H1 (cell line): ENCODE measurements around the gene APOL5. TPM values are rescaled to one million over a fixed set of nuclear protein-coding genes. Genes with fewer than 3 reads are reported as not detected.
"Not testable (repeated sequence)": the region's sequence is repeated elsewhere in the genome, so short reads cannot be mapped to it uniquely, and the experiment has no call there.

Source experiments
- CTCF ChIA-PET: fragments of 300-600 bp; sonication (Branson Sonifier 250); formaldehyde crosslinking; loops from one replicate; lab custom pipeline; 2021; ENCODE audit not compliant: partially characterized antibody; lab: Charles Lee
- POLR2A ChIA-PET: fragments of 300-600 bp; sonication (Branson Sonifier 250); formaldehyde crosslinking; loops from one replicate; lab custom pipeline; 2021; ENCODE audit warnings: inconsistent platforms; ENCODE audit not compliant: partially characterized antibody; lab: Charles Lee
- DNase-seq, 2 experiments: peaks; one replicate each; pipeline versions ENCODE4 v3.0.0 to v3.0.0-alpha.2; 2010 to 2022; ENCODE audit warnings: low spot score in 2 of 2, low read depth in 1 of 2, mixed read lengths in 1 of 2
- FAIRE-seq: peaks from 2 replicates; lab custom pipeline; 2011; peaks lifted over from hg19 to GRCh38; lab: Jason Lieb, UNC
- H2AFZ ChIP-seq: 2 replicates; pipeline ENCODE4 v1.8.1; 2012; ENCODE audit warnings: low read length, inconsistent platforms
- H2AK5ac ChIP-seq: 2 replicates; pipeline ENCODE4 v1.6.1; 2013; ENCODE audit warnings: low read depth, low read length
- H2BK120ac ChIP-seq: replicated peaks from 2 replicates; pipeline ENCODE3; 2013; ENCODE audit warnings: low read depth, low read length, inconsistent platforms
- H2BK12ac ChIP-seq: 2 replicates; pipeline ENCODE4 v1.6.1; 2013; ENCODE audit warnings: low read depth, low read length
- H2BK15ac ChIP-seq: 2 replicates; pipeline ENCODE4 v1.6.1; 2013; ENCODE audit warnings: low read length
- H2BK20ac ChIP-seq: 2 replicates; pipeline ENCODE4 v1.6.1; 2013; ENCODE audit warnings: low read length
- H2BK5ac ChIP-seq: 2 replicates; pipeline ENCODE4 v1.6.1; 2013; ENCODE audit warnings: low read depth, low read length
- H3K14ac ChIP-seq: 2 replicates; pipeline ENCODE4 v1.6.1; 2013; ENCODE audit warnings: inconsistent platforms; ENCODE audit not compliant: insufficient read length
- H3K18ac ChIP-seq: 2 replicates; pipeline ENCODE4 v1.6.1; 2013; ENCODE audit warnings: low read length; ENCODE audit errors: extremely low read depth
- H3K23ac ChIP-seq: 2 replicates; pipeline ENCODE4 v1.6.1; 2013; ENCODE audit warnings: inconsistent platforms; ENCODE audit not compliant: insufficient read length
- H3K23me2 ChIP-seq: 2 replicates; pipeline ENCODE4 v1.6.1; 2013; ENCODE audit warnings: low read depth, low read length
- H3K27ac ChIP-seq: 2 replicates; pipeline ENCODE4 v1.6.1; 2011; ENCODE audit warnings: low read depth, low read length, inconsistent platforms
- H3K27me3 ChIP-seq, 4 experiments: replicated peaks in 1 of 4; 1 replicate in 1 of 4; 2 replicates in 3 of 4; pipeline versions ENCODE4 v1.6.1 to v1.8.1; 2011 to 2013; ENCODE audit warnings: low read length in 3 of 4, mild to moderate bottlenecking in 3 of 4, inconsistent platforms in 2 of 4, mixed read lengths in 2 of 4, moderate library complexity in 1 of 4; ENCODE audit not compliant: control insufficient read depth in 3 of 4, insufficient read depth in 3 of 4; ENCODE audit errors: extremely low read depth in 1 of 4
- H3K36me3 ChIP-seq, 4 experiments: 2 replicates each; pipeline versions ENCODE4 v1.6.1 to v1.8.1; 2011 to 2013; ENCODE audit warnings: mild to moderate bottlenecking in 4 of 4, low read length in 3 of 4, moderate library complexity in 2 of 4, control low read depth in 1 of 4, inconsistent platforms in 1 of 4; ENCODE audit not compliant: insufficient read depth in 4 of 4, control insufficient read depth in 2 of 4
- H3K4ac ChIP-seq: replicated peaks from 2 replicates; pipeline ENCODE3; 2013; ENCODE audit warnings: low read length, low read depth, mixed read lengths, inconsistent platforms; ENCODE audit not compliant: insufficient read length
- H3K4me1 ChIP-seq, 4 experiments: replicated peaks in 1 of 4; 1 replicate in 1 of 4; 2 replicates in 3 of 4; pipeline versions ENCODE4 v1.6.1 to v1.8.1; 2011 to 2013; ENCODE audit warnings: low read length in 3 of 4, inconsistent platforms in 2 of 4, mixed read lengths in 1 of 4; ENCODE audit not compliant: insufficient read depth in 4 of 4, control insufficient read depth in 3 of 4
- H3K4me2 ChIP-seq, 2 experiments: 2 replicates each; pipeline versions ENCODE4 v1.6.1 to v1.8.1; 2011 to 2013; ENCODE audit warnings: low read depth in 2 of 2, low read length in 2 of 2, control low read depth in 1 of 2, inconsistent platforms in 1 of 2, mild to moderate bottlenecking in 1 of 2; ENCODE audit not compliant: insufficient read depth in 1 of 2
- H3K4me3 ChIP-seq, 4 experiments: fragments of 200-600, 300-600 bp in 1 of 4; sonication (generic), shearing (Covaris generic), sonication (Bioruptor Twin) in 1 of 4; 2 replicates each; pipeline versions ENCODE4 v1.5.1 to v1.8.1; 2011 to 2016; ENCODE audit warnings: low read length in 4 of 4, low read depth in 3 of 4, control low read depth in 2 of 4, inconsistent platforms in 2 of 4, mild to moderate bottlenecking in 2 of 4, mixed read lengths in 1 of 4, moderate library complexity in 1 of 4; ENCODE audit not compliant: insufficient read depth in 2 of 4; ENCODE audit errors: extremely low read depth in 1 of 4
- H3K56ac ChIP-seq: replicated peaks from 2 replicates; pipeline ENCODE3; 2013; ENCODE audit warnings: low read depth, mild to moderate bottlenecking, mixed read lengths, low read length, inconsistent platforms; ENCODE audit not compliant: insufficient read length
- H3K79me1 ChIP-seq: 2 replicates; pipeline ENCODE4 v1.6.1; 2013; ENCODE audit warnings: low read depth, low read length, control low read depth
- H3K79me2 ChIP-seq, 2 experiments: 2 replicates each; pipeline versions ENCODE4 v1.6.1 to v1.8.1; 2012 to 2013; ENCODE audit warnings: low read length in 2 of 2, mild to moderate bottlenecking in 2 of 2, inconsistent platforms in 1 of 2; ENCODE audit not compliant: insufficient read depth in 2 of 2, control insufficient read depth in 1 of 2
- H3K9ac ChIP-seq, 4 experiments: replicated peaks in 1 of 4; 1 replicate in 1 of 4; 2 replicates in 3 of 4; pipeline versions ENCODE4 v1.6.1 to v1.8.1; 2011 to 2013; ENCODE audit warnings: low read depth in 3 of 4, low read length in 3 of 4, control low read depth in 2 of 4, mild to moderate bottlenecking in 2 of 4, moderate library complexity in 2 of 4, inconsistent platforms in 1 of 4; ENCODE audit errors: extremely low read depth in 1 of 4
- H3K9me3 ChIP-seq, 2 experiments: 2 replicates each; pipeline versions ENCODE4 v1.6.1 to v1.8.1; 2012 to 2013; ENCODE audit warnings: mild to moderate bottlenecking in 2 of 2, moderate library complexity in 2 of 2, control low read depth in 1 of 2, inconsistent platforms in 1 of 2, low read depth in 1 of 2, low read length in 1 of 2, mixed read lengths in 1 of 2; ENCODE audit not compliant: insufficient read depth in 2 of 2
- H4K20me1 ChIP-seq, 2 experiments: replicated peaks in 1 of 2; 2 replicates each; pipeline versions ENCODE3 to v1.8.1; 2011 to 2013; ENCODE audit warnings: inconsistent platforms in 2 of 2, low read length in 2 of 2, mild to moderate bottlenecking in 1 of 2; ENCODE audit not compliant: insufficient read depth in 2 of 2, control insufficient read depth in 1 of 2
- H4K5ac ChIP-seq: 2 replicates; pipeline ENCODE4 v1.6.1; 2013; ENCODE audit warnings: low read length, low read depth, mixed read lengths, inconsistent platforms; ENCODE audit not compliant: insufficient read length
- H4K8ac ChIP-seq: 2 replicates; pipeline ENCODE4 v1.8.0; 2013; ENCODE audit warnings: mild to moderate bottlenecking, moderate library complexity, low read length, inconsistent platforms; ENCODE audit not compliant: insufficient read depth; ENCODE audit errors: extremely low read depth
- H4K91ac ChIP-seq: replicated peaks from 2 replicates; pipeline ENCODE3; 2013; ENCODE audit warnings: low read length, mixed read lengths, inconsistent platforms; ENCODE audit not compliant: insufficient read length
- WGBS, 2 experiments: shearing (Covaris generic) in 1 of 2; methylation state at CpG; one replicate each; pipeline versions ENCODE4 v1.1.6 to v1.1.7; 2013 to 2015; ENCODE audit warnings: low lambda C conversion rate in 2 of 2, mixed read lengths in 2 of 2, inconsistent platforms in 1 of 2, low coverage in 1 of 2, missing lambda C conversion rate in 1 of 2; ENCODE audit not compliant: insufficient replicate concordance in 2 of 2, insufficient coverage in 1 of 2, insufficient read length in 1 of 2; ENCODE audit errors: extremely low coverage in 1 of 2, missing lambda C conversion rate in 1 of 2; 5-methylcytosine and 5-hydroxymethylcytosine counted together
- polyA plus RNA-seq, 7 experiments: library from polyadenylated mRNA; depleted of rRNA in 3 of 7; stranded (reverse) in 5 of 7; unstranded in 2 of 7; fragments of >200 nt in 5 of 7; fragments of 200-250 nt in 2 of 7; gene quantifications; 1 replicate in 5 of 7; 2 replicates in 1 of 7; 4 replicates in 1 of 7; pipeline versions ENCODE4 v1.2.1 to v1.2.3, GENCODE V29; 2011 to 2013; ENCODE audit warnings: missing spikeins in 2 of 7, mixed read lengths in 2 of 7
- total RNA-seq: library from RNA; stranded (reverse); fragmentation: NEBNext Ultra II Directional; extraction: Animal tissue kit (Norgen Biotek cat#: 25700); gene quantifications from 2 replicates; pipeline ENCODE4 v1.2.1, GENCODE V29; 2021

The APOL5 gene
- total and polyA plus RNA-seq, 2 of the 8 experiments (the other 6 are each of a cell fraction or from before 2014, with no cell fraction given), result not detected

- H2BK5ac ChIP-seq, H3K79me1 ChIP-seq, H3K14ac ChIP-seq, H4K20me1 ChIP-seq, H3K4ac ChIP-seq, H2BK15ac ChIP-seq, H3K56ac ChIP-seq, POLR2A ChIA-PET, H3K27me3 ChIP-seq, FAIRE-seq, H3K36me3 ChIP-seq, H3K18ac ChIP-seq, H3K23ac ChIP-seq, H3K23me2 ChIP-seq, H4K8ac ChIP-seq, H2BK120ac ChIP-seq, H2AK5ac ChIP-seq, H2BK20ac ChIP-seq, H3K4me3 ChIP-seq, H3K4me2 ChIP-seq, H3K27ac ChIP-seq, CTCF ChIA-PET, H4K91ac ChIP-seq, DNase-seq, H3K79me2 ChIP-seq, H3K9ac ChIP-seq, H4K5ac ChIP-seq, H2AFZ ChIP-seq, H3K9me3 ChIP-seq, H2BK12ac ChIP-seq: not testable (repeated sequence)
- 92% methylated on average over 4 of the region's 4 CpGs; no CpG with 5 or more reads in 1 of the 2 experiments for WGBS, 2 experiments
- peaks cover 0 to 13% (median 8%) of the 10 kb centered on the region in 4 experiments; a peak in 4 of 7 replicates for H3K4me1 ChIP-seq
Observed at GRCh38 chr22:35679492-35679891, 38.2 kb upstream of the APOL5 start.
